ENCODE measurements around the gene EDN1.
A peak's percentile ranks its signal among the peaks of the same experiment; 100 is the strongest.

The EDN1 gene

DNA sequence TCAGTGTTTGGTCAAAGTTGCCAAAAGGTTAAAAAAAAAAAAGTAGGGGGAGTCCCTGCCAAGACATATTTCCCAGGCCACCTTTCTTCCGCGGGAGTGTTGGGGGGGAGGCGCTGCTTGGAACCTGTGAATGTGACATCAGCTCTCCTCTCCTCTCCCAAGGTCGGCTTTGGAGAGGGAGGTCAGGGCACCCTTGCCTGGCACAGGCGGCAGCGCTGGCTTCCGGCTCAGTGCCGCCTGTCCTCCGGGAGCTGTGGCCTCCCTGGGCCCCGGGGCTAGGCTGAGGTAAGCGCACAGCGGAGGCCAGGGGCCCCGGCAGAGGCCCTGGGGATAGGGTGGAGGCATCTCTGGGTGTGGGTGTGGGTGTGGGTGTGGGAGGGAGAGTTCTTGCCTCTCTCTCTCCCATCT lies 1.9 kb upstream of the EDN1 start:
- H3K9me3 ChIP-seq (ENCODE audit: control insufficient read depth in 2 of 2, low read length in 2 of 2) = no peaks in the 10 kb centered on the region
- H3K4me3 ChIP-seq (ENCODE audit: low read length in 2 of 2) = no peak overlapping the region
- H3K4me1 ChIP-seq (ENCODE audit: control insufficient read depth, insufficient read depth, low read length) = peaks cover 15% of the 10 kb centered on the region
- H3K27me3 ChIP-seq (ENCODE audit: control insufficient read depth in 1 of 2, insufficient read depth in 2 of 2, low read length in 2 of 2) = no peaks in the 10 kb centered on the region
- H3K36me3 ChIP-seq (ENCODE audit: control insufficient read depth in 2 of 2, insufficient read depth in 2 of 2, low read length in 2 of 2) = no peaks in the 10 kb centered on the region
- H3K27ac ChIP-seq (ENCODE audit: low read length) = no peak overlapping the region
- H3K9ac ChIP-seq (ENCODE audit: low read length in 2 of 2) = no peak overlapping the region

DNA sequence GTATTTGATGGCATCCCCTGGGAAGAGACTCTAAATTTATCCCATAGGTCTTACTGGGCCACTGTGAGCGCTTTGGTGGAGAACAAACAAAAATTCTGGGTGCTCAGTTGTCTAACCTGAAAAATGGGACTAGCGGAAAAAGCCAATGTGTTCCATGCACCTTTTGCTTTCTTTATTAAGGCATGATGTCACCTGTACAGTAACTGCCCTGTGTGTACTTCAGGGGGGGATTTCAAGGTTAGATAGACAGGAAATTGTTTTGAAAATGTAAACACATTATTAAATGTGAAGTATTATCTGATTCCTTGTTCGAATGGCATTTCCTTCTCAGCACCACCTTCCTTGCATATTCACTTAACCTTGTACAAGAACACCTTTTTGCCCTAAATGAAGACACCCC lies 1.2 kb upstream of the EDN1 start:
- H3K27ac ChIP-seq (ENCODE audit: low read length) = no peak overlapping the region
- H3K36me3 ChIP-seq (ENCODE audit: control insufficient read depth in 2 of 2, insufficient read depth in 2 of 2, low read length in 2 of 2) = no peaks in the 10 kb centered on the region
- no peaks in the 10 kb centered on the region for H3K27me3 ChIP-seq (ENCODE audit: control insufficient read depth in 1 of 2, insufficient read depth in 2 of 2, low read length in 2 of 2)
- H3K9ac ChIP-seq (ENCODE audit: low read length in 2 of 2) = no peak overlapping the region
- H3K4me3 ChIP-seq (ENCODE audit: low read length in 2 of 2) = no peak overlapping the region
- H3K9me3 ChIP-seq (ENCODE audit: control insufficient read depth in 2 of 2, low read length in 2 of 2) = no peaks in the 10 kb centered on the region
- peaks cover 15% of the 10 kb centered on the region for H3K4me1 ChIP-seq (ENCODE audit: control insufficient read depth, insufficient read depth, low read length)

DNA sequence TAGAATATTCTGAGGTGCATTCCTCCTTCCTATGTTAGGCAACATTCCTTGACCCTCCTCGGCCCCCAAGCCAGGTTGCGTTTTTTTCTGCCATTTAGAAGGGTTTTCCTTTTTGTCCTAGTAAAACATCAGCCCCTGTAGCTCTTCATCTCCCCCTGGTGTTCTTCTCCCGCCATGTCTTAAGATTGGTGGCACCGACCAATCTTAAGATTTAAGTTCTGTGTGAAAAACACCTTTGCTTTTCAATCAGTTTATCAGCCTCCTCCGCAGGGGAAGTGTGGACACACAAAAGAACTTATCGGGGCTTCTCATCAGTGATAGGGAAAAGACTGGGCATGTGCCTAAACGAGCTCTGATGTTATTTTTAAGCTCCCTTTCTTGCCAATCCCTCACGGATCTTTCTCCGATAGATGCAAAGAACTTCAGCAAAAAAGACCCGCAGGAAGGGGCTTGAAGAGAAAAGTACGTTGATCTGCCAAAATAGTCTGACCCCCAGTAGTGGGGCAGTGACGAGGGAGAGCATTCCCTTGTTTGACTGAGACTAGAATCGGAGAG lies 719 bp upstream of the EDN1 start:
- Histone ChIP-seq H3K27ac (ENCODE audit: low read length) (no peak overlapping the region), H3K9ac (ENCODE audit: low read length in 2 of 2) (peak overlapping the region; percentile 52 to 74), H3K9me3 (ENCODE audit: control insufficient read depth in 2 of 2, low read length in 2 of 2) (no peaks in the 10 kb centered on the region), H3K36me3 (ENCODE audit: control insufficient read depth in 2 of 2, insufficient read depth in 2 of 2, low read length in 2 of 2) (no peaks in the 10 kb centered on the region), H3K4me3 (ENCODE audit: low read length in 2 of 2) (peak overlapping the region; percentile 62 to 81), H3K27me3 (ENCODE audit: control insufficient read depth in 1 of 2, insufficient read depth in 2 of 2, low read length in 2 of 2) (no peaks in the 10 kb centered on the region), H3K4me1 (ENCODE audit: control insufficient read depth, insufficient read depth, low read length) (peaks cover 15% of the 10 kb centered on the region)

DNA sequence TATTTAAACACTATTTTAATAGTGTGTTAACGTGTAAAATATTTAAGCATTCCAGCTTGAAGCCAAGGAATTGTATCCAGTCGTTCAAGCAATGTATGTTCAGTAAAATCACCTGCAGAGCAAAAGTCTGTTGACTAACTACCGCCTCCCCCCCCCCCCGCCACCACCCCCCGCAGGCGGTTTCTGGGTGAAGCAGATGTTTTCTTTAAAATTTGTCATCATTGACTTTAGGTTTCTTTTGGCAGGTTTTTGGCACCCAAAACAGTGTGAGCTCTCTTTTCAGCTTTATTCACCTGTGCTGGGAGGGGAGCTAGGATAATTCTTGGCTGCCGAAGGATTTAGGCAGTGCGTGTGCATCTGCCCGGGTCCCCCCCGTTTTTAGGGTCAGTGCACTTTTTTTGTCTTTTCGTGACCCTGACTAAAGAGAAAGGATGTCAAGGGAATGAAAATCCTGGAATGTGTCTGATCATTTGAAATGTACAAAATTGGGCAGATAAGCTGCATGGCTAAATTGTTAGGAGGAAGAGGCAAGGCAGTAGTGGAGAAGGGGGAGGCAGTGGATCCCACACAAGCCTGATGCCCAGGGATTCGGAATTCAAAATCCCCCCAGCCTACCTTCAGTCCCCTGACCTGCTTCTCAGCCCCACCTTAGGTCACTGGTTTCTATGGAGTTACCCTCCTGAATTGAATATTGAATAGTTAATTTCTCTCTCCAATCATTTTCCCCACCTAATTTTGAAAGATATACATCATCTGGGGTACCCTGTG lies 1.1 kb downstream of the EDN1 start:
- Histone ChIP-seq H3K4me3 (ENCODE audit: low read length in 2 of 2) (peak overlapping the region; percentile 62 to 81), H3K27me3 (ENCODE audit: control insufficient read depth in 1 of 2, insufficient read depth in 2 of 2, low read length in 2 of 2) (no peaks in the 10 kb centered on the region), H3K9ac (ENCODE audit: low read length in 2 of 2) (peak overlapping the region in 1 of 2 donors; percentile 36), H3K27ac (ENCODE audit: low read length) (no peak overlapping the region), H3K4me1 (ENCODE audit: control insufficient read depth, insufficient read depth, low read length) (peaks cover 15% of the 10 kb centered on the region), H3K36me3 (ENCODE audit: control insufficient read depth in 2 of 2, insufficient read depth in 2 of 2, low read length in 2 of 2) (peaks cover 3% of the 10 kb centered on the region in 2 donors), H3K9me3 (ENCODE audit: control insufficient read depth in 2 of 2, low read length in 2 of 2) (no peaks in the 10 kb centered on the region)

DNA sequence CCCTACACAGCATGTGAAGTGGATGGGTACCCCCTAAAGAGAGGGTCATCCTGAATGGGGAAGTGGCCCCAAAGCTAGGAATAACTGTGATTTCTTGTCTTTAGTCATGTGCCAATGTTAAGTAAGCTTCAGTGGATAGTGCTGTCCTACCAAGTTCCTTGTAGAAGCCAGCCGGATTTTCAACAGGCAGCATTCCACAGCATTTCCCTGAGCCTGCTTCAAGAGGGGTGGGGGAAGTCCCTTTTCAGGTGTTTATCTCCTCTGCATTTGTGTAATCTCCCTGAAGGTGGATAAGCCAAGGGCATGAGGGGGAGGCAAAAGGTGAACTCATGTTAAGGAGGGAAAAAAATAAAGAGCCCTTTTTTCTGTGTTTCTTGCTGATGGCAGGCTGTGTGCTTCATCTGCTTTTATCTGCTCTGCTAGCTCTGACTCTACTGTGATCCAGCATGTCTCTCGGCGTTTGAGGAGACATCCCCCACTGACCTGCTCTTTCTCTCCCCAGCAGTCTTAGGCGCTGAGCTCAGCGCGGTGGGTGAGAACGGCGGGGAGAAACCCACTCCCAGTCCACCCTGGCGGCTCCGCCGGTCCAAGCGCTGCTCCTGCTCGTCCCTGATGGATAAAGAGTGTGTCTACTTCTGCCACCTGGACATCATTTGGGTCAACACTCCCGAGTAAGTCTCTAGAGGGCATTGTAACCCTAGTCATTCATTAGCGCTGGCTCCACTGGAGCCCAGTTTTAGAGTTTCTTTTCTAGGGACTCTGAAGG lies 1.9 kb downstream of the EDN1 start:
- Histone ChIP-seq H3K4me3 (ENCODE audit: low read length in 2 of 2) (peak overlapping the region; percentile 34 to 81), H3K27me3 (ENCODE audit: control insufficient read depth in 1 of 2, insufficient read depth in 2 of 2, low read length in 2 of 2) (no peaks in the 10 kb centered on the region), H3K36me3 (ENCODE audit: control insufficient read depth in 2 of 2, insufficient read depth in 2 of 2, low read length in 2 of 2) (peaks cover 3% of the 10 kb centered on the region in 2 donors), H3K9ac (ENCODE audit: low read length in 2 of 2) (peak overlapping the region in 1 of 2 donors; percentile 36), H3K9me3 (ENCODE audit: control insufficient read depth in 2 of 2, low read length in 2 of 2) (no peaks in the 10 kb centered on the region), H3K4me1 (ENCODE audit: control insufficient read depth, insufficient read depth, low read length) (peaks cover 15% of the 10 kb centered on the region), H3K27ac (ENCODE audit: low read length) (no peak overlapping the region)

DNA sequence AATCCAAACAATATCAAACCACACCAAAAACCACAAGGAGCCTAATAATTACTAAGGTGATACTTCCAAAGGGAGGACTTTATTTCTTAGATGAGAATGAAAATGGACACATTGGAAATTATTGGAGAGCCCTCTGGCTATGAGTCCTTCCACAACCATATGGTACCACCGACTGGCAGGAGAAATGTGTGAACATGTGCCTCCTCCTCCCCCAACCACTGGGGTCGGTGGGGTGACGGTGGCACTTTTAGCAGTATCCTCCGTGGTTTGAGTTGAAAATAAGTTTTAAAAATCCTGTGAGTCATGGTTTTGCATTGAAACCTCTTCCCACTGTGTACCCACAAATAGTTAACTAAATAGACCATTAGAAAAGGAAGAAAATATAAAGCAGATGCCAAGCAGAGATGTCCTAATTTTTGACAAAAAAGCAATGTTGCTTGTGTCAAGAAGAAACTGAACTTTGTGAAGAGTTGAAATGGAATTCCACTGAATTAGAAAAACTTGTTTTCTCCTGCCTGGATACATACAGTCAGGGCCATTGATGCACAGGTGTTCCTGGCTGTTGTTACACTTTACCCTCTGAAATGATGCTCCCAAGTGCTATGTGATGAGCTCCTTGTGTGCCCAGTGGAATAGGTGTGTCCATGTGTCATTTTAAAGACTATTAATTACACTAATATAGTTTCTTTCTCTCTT lies 3.2 kb downstream of the EDN1 start:
- Histone ChIP-seq H3K4me1 (ENCODE audit: control insufficient read depth, insufficient read depth, low read length) (peaks cover 15% of the 10 kb centered on the region), H3K9me3 (ENCODE audit: control insufficient read depth in 2 of 2, low read length in 2 of 2) (no peaks in the 10 kb centered on the region), H3K9ac (ENCODE audit: low read length in 2 of 2) (no peak overlapping the region), H3K27ac (ENCODE audit: low read length) (no peak overlapping the region), H3K4me3 (ENCODE audit: low read length in 2 of 2) (no peak overlapping the region), H3K27me3 (ENCODE audit: control insufficient read depth in 1 of 2, insufficient read depth in 2 of 2, low read length in 2 of 2) (no peaks in the 10 kb centered on the region), H3K36me3 (ENCODE audit: control insufficient read depth in 2 of 2, insufficient read depth in 2 of 2, low read length in 2 of 2) (peaks cover 3% of the 10 kb centered on the region in 2 donors)

DNA sequence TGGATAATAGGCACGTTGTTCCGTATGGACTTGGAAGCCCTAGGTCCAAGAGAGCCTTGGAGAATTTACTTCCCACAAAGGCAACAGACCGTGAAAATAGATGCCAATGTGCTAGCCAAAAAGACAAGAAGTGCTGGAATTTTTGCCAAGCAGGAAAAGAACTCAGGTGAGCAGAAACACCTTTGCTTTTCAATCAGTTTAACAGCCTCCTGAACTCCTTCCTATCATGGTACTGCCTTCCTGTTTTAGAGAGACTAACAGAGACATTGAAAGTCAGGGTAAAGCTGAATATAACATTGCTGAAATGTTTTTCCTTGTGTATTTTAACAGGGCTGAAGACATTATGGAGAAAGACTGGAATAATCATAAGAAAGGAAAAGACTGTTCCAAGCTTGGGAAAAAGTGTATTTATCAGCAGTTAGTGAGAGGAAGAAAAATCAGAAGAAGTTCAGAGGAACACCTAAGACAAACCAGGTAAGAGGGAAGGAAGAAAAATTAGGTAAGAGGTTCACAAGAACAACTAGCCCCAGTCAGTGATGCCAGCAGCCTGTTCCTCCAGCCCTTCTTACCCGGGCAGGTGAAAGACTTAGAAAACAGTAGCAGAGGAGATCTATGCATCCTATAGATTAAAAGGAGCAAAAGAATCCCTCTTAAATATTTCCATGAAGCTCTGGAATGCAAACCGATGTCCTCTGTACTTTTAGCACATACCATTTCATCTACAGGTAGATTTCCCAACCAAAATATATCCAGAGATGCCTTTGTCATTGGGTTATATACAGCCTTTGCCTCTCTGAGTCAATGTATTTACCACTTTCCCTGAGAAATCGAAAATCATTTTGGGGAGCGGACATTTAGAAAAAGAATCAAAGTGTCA lies 4.0 kb downstream of the EDN1 start:
- Histone ChIP-seq H3K4me1 (ENCODE audit: control insufficient read depth, insufficient read depth, low read length) (peaks cover 15% of the 10 kb centered on the region), H3K27me3 (ENCODE audit: control insufficient read depth in 1 of 2, insufficient read depth in 2 of 2, low read length in 2 of 2) (no peaks in the 10 kb centered on the region), H3K27ac (ENCODE audit: low read length) (no peak overlapping the region), H3K9ac (ENCODE audit: low read length in 2 of 2) (no peak overlapping the region), H3K36me3 (ENCODE audit: control insufficient read depth in 2 of 2, insufficient read depth in 2 of 2, low read length in 2 of 2) (peaks cover 3% of the 10 kb centered on the region in 2 donors), H3K9me3 (ENCODE audit: control insufficient read depth in 2 of 2, low read length in 2 of 2) (no peaks in the 10 kb centered on the region), H3K4me3 (ENCODE audit: low read length in 2 of 2) (no peak overlapping the region)

DNA sequence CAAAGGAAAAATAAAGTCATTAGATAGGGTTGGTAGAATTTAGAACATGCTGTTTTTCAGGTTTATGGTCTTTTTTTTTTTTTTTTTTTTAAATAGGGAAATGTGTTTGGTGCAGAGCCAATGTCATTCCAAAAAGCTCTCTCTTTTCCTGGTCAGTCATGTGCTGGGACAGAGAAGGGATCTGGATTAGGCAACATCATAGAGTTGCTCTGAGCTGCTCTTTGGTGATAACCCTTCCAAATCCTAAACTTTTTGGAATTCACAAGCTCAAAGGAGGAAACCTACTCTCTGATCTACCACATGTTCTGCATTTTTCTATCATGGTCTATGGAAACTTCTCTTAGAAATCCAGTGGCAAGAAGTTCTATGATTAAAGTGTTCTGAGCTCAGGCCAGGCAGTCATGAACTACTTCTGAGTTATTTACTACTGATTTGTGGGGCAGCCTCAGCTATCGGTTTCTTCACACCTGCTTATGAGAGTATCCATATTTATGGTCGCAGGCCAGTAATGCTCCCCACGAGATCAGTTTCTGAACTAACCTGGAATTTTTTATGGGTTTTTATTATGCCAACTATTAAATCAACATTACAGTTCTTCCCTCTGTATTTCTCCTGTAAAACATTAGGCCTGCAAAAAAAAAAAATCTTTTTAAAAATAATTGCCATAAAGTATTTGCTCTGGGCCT lies 4.8 kb downstream of the EDN1 start:
- no peak overlapping the region for H3K27ac ChIP-seq (ENCODE audit: low read length)
- peaks cover 15% of the 10 kb centered on the region for H3K4me1 ChIP-seq (ENCODE audit: control insufficient read depth, insufficient read depth, low read length)
- no peak overlapping the region for H3K4me3 ChIP-seq (ENCODE audit: low read length in 2 of 2)
- no peak overlapping the region for H3K9ac ChIP-seq (ENCODE audit: low read length in 2 of 2)
- H3K27me3 ChIP-seq (ENCODE audit: control insufficient read depth in 1 of 2, insufficient read depth in 2 of 2, low read length in 2 of 2) = no peaks in the 10 kb centered on the region
- peaks cover 3% of the 10 kb centered on the region in 2 donors for H3K36me3 ChIP-seq (ENCODE audit: control insufficient read depth in 2 of 2, insufficient read depth in 2 of 2, low read length in 2 of 2)
- H3K9me3 ChIP-seq (ENCODE audit: control insufficient read depth in 2 of 2, low read length in 2 of 2) = no peaks in the 10 kb centered on the region

DNA sequence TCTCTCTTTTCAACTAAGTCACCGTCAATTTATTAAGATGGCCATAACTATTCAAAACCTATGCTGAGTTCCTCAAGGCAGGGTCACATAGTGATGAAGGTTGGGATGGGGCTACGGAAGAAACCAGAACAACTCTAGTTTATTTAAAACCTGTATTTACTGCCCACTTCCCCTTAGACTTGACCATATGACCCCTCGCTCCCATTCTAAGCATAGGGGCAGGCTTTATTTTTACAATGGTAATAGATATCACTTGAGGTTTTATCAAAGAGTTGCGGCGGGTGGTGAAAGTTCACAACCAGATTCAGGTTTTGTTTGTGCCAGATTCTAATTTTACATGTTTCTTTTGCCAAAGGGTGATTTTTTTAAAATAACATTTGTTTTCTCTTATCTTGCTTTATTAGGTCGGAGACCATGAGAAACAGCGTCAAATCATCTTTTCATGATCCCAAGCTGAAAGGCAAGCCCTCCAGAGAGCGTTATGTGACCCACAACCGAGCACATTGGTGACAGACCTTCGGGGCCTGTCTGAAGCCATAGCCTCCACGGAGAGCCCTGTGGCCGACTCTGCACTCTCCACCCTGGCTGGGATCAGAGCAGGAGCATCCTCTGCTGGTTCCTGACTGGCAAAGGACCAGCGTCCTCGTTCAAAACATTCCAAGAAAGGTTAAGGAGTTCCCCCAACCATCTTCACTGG lies 5.5 kb downstream of the EDN1 start:
- H3K27ac ChIP-seq (ENCODE audit: low read length) = no peak overlapping the region
- H3K4me3 ChIP-seq (ENCODE audit: low read length in 2 of 2) = no peak overlapping the region
- no peaks in the 10 kb centered on the region for H3K9me3 ChIP-seq (ENCODE audit: control insufficient read depth in 2 of 2, low read length in 2 of 2)
- H3K36me3 ChIP-seq (ENCODE audit: control insufficient read depth in 2 of 2, insufficient read depth in 2 of 2, low read length in 2 of 2) = peaks cover 3% of the 10 kb centered on the region in 2 donors
- no peaks in the 10 kb centered on the region for H3K27me3 ChIP-seq (ENCODE audit: control insufficient read depth in 1 of 2, insufficient read depth in 2 of 2, low read length in 2 of 2)
- no peak overlapping the region for H3K9ac ChIP-seq (ENCODE audit: low read length in 2 of 2)
- H3K4me1 ChIP-seq (ENCODE audit: control insufficient read depth, insufficient read depth, low read length) = peaks cover 15% of the 10 kb centered on the region
